Stomach (tissue), 9 donors: Measurements from ENCODE around the gene AOC2. TPM values are rescaled to one million over a fixed set of nuclear protein-coding genes. Genes with fewer than 3 reads are reported as not detected.
"Not testable (repeated sequence)": the region's sequence is repeated elsewhere in the genome, so short reads cannot be mapped to it uniquely, and the experiment has no call there.

Source experiments
- DNase-seq, 2 donors: peaks; one replicate each; pipeline versions ENCODE4 v3.0.0 to v3.0.0-alpha.2; 2013 to 2019
- H3K27ac ChIP-seq, 5 donors: fragments of 200-600 bp in 4 of 5; sonication (generic) in 4 of 5; one replicate each; pipeline ENCODE4 v1.5.1; 2013 to 2019; ENCODE audit warnings: mild to moderate bottlenecking in 1 of 5, moderate library complexity in 1 of 5
- H3K27me3 ChIP-seq, 3 donors: fragments of 200-600 bp; sonication (generic); one replicate each; pipeline ENCODE4 v1.5.1; 2017 to 2019; ENCODE audit warnings: mixed run types in 1 of 3
- H3K36me3 ChIP-seq, 4 donors: fragments of 200-600 bp; sonication (generic); 1 replicate in 3 of 4; 2 replicates in 1 of 4; pipeline ENCODE4 v1.5.1; 2016 to 2019
- H3K4me1 ChIP-seq, 4 donors: fragments of 200-600 bp; sonication (generic); one replicate each; pipeline ENCODE4 v1.5.1; 2016 to 2019
- H3K4me3 ChIP-seq, 4 donors: fragments of 200-600 bp; sonication (generic) in 3 of 4; one replicate each; pipeline ENCODE4 v1.5.1; 2016 to 2019; ENCODE audit warnings: mild to moderate bottlenecking in 1 of 4
- H3K9me3 ChIP-seq, 4 donors: fragments of 200-600 bp; sonication (generic); one replicate each; pipeline ENCODE4 v1.5.1; 2016 to 2019
- EP300 ChIP-seq: sonication (generic); formaldehyde crosslinking; IDR thresholded peaks from one replicate; pipeline ENCODE4 v1.6.1; 2017; ENCODE audit warnings: antibody characterized with exemption
- POLR2A ChIP-seq, 4 donors: fragments of 450-650 bp; IDR thresholded peaks; one replicate each; pipeline ENCODE4 v1.6.1; 2016; ENCODE audit warnings: antibody characterized with exemption in 4 of 4, control low read depth in 2 of 4, mild to moderate bottlenecking in 1 of 4, moderate library complexity in 1 of 4
- POLR2AphosphoS5 ChIP-seq, 3 donors: sonication (generic); formaldehyde crosslinking; IDR thresholded peaks; one replicate each; pipeline ENCODE4 v1.6.1; 2016; ENCODE audit warnings: antibody characterized with exemption in 3 of 3
- WGBS, 5 donors: extraction: QIAGEN DNeasy Blood & Tissue Kit in 3 of 5; methylation state at CpG; one replicate each; pipeline versions ENCODE4 v1.1.5 to v1.1.7; 2013 to 2018; 5-methylcytosine and 5-hydroxymethylcytosine counted together
- intact Hi-C: fragments of 100-400 bp; cut with DNase I; formaldehyde crosslinking; loops from one replicate; pipeline ENCODE4 v1.15.1; 2023; ENCODE audit warnings: low total_unique reads
- polyA plus RNA-seq, 3 donors: library from polyadenylated mRNA; stranded (reverse); fragments of 200-250 nt; gene quantifications; one replicate each; pipeline ENCODE4 v1.2.3, GENCODE V29; 2013
- total RNA-seq, 5 donors: library from RNA; depleted of rRNA; stranded (reverse); fragments of >200 nt; gene quantifications; one replicate each; pipeline versions ENCODE4 v1.1.0 to v1.2.3, GENCODE V29; 2014 to 2016
- TF ChIP-seq, protein P1 (sequence below), 7 experiments: fragments of 450-650 bp in 4 of 7; fragments of 200-600 bp in 3 of 7; sonication (generic) in 3 of 7; IDR thresholded peaks; one replicate each; pipeline ENCODE4 v1.5.1; 2016 to 2019; ENCODE audit warnings: antibody characterized with exemption in 7 of 7, control low read depth in 2 of 7, mild to moderate bottlenecking in 1 of 7
- donor health status: healthy with polysubstance abuse.
- donor health status: Bipolar disorder and iron deficiency.
- donor health status: healthy.

The AOC2 gene
- total and polyA plus RNA-seq, 8 donors = 0.50 to 3.0 (median 0.87) TPM; not detected in 3

DNA sequence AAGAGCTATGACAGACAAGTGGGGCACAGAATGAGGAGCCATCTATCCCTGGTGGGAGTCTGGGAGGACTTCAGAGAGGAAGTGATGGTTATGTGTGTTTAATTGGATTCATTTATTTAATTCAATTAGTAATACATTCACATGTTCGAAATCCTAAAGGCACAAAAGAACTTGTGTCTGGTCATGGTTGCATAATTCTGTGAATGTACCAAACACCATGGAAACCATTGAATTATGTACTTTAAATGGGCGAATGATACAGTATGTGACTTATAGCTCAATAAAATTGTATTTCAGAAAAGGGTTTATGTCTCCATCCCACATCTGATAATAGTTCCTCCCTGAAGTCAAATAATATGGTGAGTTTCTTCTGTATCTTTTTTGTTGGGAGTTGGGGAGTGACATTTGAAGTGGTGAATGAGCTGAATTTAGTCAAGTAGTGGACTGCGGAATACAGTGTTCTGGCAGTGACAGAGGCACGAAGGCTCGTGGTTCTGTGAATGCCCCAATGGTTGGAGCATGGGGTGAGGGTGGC lies 36.5 kb downstream of the AOC2 start:
- no peak overlapping the region for H3K27ac ChIP-seq
- 76 to 89% (median 87%) methylated on average over 5 of the region's 5 CpGs for WGBS, 5 donors
- intact Hi-C loops = no loop called here
- H3K36me3 ChIP-seq = no peaks in the 10 kb centered on the region
- no peaks in the 10 kb centered on the region for H3K9me3 ChIP-seq
- no peak for DNase-seq
- TF ChIP-seq EP300 (no peak), POLR2AphosphoS5 (IDR thresholded peaks at IDR 0.05) (no peak), POLR2A (IDR thresholded peaks at IDR 0.05) (no peak)
- TF ChIP-seq, protein P1, sequence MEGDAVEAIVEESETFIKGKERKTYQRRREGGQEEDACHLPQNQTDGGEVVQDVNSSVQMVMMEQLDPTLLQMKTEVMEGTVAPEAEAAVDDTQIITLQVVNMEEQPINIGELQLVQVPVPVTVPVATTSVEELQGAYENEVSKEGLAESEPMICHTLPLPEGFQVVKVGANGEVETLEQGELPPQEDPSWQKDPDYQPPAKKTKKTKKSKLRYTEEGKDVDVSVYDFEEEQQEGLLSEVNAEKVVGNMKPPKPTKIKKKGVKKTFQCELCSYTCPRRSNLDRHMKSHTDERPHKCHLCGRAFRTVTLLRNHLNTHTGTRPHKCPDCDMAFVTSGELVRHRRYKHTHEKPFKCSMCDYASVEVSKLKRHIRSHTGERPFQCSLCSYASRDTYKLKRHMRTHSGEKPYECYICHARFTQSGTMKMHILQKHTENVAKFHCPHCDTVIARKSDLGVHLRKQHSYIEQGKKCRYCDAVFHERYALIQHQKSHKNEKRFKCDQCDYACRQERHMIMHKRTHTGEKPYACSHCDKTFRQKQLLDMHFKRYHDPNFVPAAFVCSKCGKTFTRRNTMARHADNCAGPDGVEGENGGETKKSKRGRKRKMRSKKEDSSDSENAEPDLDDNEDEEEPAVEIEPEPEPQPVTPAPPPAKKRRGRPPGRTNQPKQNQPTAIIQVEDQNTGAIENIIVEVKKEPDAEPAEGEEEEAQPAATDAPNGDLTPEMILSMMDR (IDR thresholded peaks at IDR 0.05) = no peak
- peaks cover 0 to 8% (median under 1%) of the 10 kb centered on the region in 4 donors for H3K4me1 ChIP-seq
- H3K27me3 ChIP-seq = peaks cover 0 to 7% (median 0%) of the 10 kb centered on the region in 3 donors
- H3K4me3 ChIP-seq = no peak overlapping the region

GRCh38 chr17:42881706-42882105 lies 37.3 kb downstream of the AOC2 start:
- intact Hi-C loops, H3K4me1 ChIP-seq, H3K27ac ChIP-seq, H3K9me3 ChIP-seq, H3K4me3 ChIP-seq, DNase-seq, H3K27me3 ChIP-seq, H3K36me3 ChIP-seq: not testable (repeated sequence)
- 81 to 93% (median 90%) methylated on average over 6 of the region's 6 CpGs for WGBS, 5 donors

DNA sequence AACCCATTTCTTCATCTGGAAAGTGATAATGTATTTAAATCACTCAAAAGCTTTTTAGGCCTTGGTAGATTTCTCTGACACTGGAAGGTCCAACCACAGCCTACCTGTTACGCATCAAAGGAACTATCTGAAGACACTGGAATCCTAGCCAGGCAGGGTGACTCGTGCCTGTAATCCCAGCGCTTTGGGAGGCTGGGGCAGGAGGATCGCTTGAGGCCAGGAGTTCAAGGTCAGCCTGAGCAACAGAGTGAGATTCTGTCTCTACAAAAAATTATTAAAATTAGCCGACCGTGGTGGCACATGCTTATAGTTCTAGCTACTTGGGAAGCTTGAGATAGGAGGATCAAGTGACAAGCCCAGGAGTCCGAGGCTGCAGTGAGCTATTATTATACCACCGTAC lies 37.8 kb downstream of the AOC2 start:
- Histone ChIP-seq H3K27me3 (peaks cover 0 to 7% (median 0%) of the 10 kb centered on the region in 3 donors), H3K27ac (no peak overlapping the region), H3K36me3 (no peaks in the 10 kb centered on the region), H3K9me3 (no peaks in the 10 kb centered on the region), H3K4me3 (no peak overlapping the region), H3K4me1 (peaks cover 0 to 14% (median 4%) of the 10 kb centered on the region in 4 donors)
- DNase-seq = no peak
- TF ChIP-seq, protein P1 (IDR thresholded peaks at IDR 0.05) = no peak
- TF ChIP-seq POLR2A (IDR thresholded peaks at IDR 0.05) = no peak
- no peak for TF ChIP-seq POLR2AphosphoS5 (IDR thresholded peaks at IDR 0.05)
- TF ChIP-seq EP300 = no peak
- intact Hi-C loops = no loop called here
- 90 to 93% (median 91%) methylated on average over 8 of the region's 8 CpGs for WGBS, 5 donors

- TF ChIP-seq, protein P1 (IDR thresholded peaks at IDR 0.05) = no peak
- TF ChIP-seq POLR2A (IDR thresholded peaks at IDR 0.05) = no peak
- no peak for TF ChIP-seq POLR2AphosphoS5 (IDR thresholded peaks at IDR 0.05)
- TF ChIP-seq EP300 = no peak
- Histone ChIP-seq H3K9me3 (no peaks in the 10 kb centered on the region), H3K27me3 (no peaks in the 10 kb centered on the region), H3K36me3 (no peaks in the 10 kb centered on the region), H3K4me1 (peaks cover 0 to 14% (median 0%) of the 10 kb centered on the region in 4 donors), H3K27ac (peak overlapping the region in 1 of 5 donors; percentile 26), H3K4me3 (no peak overlapping the region)
- WGBS, 5 donors = 81 to 86% (median 84%) methylated on average over 7 of the region's 7 CpGs
- intact Hi-C loops = no loop called here
- no peak for DNase-seq
Measured at GRCh38 chr17:42883802-42884558, 39.6 kb downstream of the AOC2 start.

- H3K36me3 ChIP-seq, intact Hi-C loops, H3K27me3 ChIP-seq, DNase-seq, H3K9me3 ChIP-seq, H3K27ac ChIP-seq: not testable (repeated sequence)
- Histone ChIP-seq H3K4me3 (peak overlapping the region in 1 of 4 donors; percentile 4), H3K4me1 (peaks cover 0 to 16% (median 0%) of the 10 kb centered on the region in 4 donors)
- WGBS, 5 donors = 85 to 100% (median 96%) methylated on average over 3 of the region's 3 CpGs
Measured at GRCh38 chr17:42885806-42886205, 41.4 kb downstream of the AOC2 start.
